Muscle layer of duodenum (tissue), 2 donors: Measurements from ENCODE around the gene BCL7A.
A peak's percentile ranks its signal among the peaks of the same experiment; 100 is the strongest.

Experiments
- H3K27ac ChIP-seq: one replicate; pipeline ENCODE4 v1.7.0; 2013; ENCODE audit warnings: mild to moderate bottlenecking, low read length
- H3K27me3 ChIP-seq: one replicate; pipeline ENCODE4 v1.7.0; 2013; ENCODE audit warnings: low read depth, mild to moderate bottlenecking, control low read depth, low read length
- H3K36me3 ChIP-seq, 2 donors: one replicate each; pipeline ENCODE4 v1.7.0; 2013; ENCODE audit warnings: low read length in 2 of 2, control low read depth in 1 of 2, mild to moderate bottlenecking in 1 of 2; ENCODE audit not compliant: insufficient read depth in 2 of 2, control insufficient read depth in 1 of 2
- H3K4me1 ChIP-seq, 2 donors: one replicate each; pipeline ENCODE4 v1.7.0; 2013; ENCODE audit warnings: low read length in 2 of 2, mild to moderate bottlenecking in 2 of 2, control low read depth in 1 of 2, moderate library complexity in 1 of 2; ENCODE audit not compliant: insufficient read depth in 2 of 2, control insufficient read depth in 1 of 2
- H3K4me3 ChIP-seq, 2 donors: one replicate each; pipeline ENCODE4 v1.7.0; 2013; ENCODE audit warnings: low read length in 2 of 2, low read depth in 1 of 2, mild to moderate bottlenecking in 1 of 2
- H3K9me3 ChIP-seq, 2 donors: one replicate each; pipeline ENCODE4 v1.7.0; 2013; ENCODE audit warnings: low read length in 2 of 2, control low read depth in 1 of 2, mild to moderate bottlenecking in 1 of 2; ENCODE audit not compliant: control insufficient read depth in 1 of 2
- donor health status: healthy.

BCL7A gene

DNA sequence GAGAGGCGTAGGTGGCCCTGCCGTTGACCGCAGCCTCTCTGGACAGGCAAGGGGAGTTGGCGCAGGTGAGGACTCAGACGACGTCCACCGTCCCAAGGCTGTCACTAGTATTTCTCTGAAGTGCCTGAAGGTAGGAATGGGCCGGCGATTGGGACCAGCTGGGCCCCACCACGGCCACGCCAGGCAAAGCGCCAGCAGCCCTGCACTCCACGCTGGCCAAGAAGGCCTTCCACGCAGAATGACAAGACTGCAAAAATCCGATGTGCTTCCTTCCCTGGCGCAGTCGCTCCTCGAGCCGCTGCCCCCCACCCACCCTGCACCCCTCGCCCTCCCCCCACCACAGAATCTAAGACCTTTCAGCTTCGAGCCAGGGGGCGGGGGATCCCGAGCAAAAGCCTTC is 39.6 kb downstream of the BCL7A start:
- Histone ChIP-seq H3K27ac (no peak overlapping the region), H3K27me3 (no peaks in the 10 kb centered on the region), H3K4me3 (no peak overlapping the region), H3K4me1 (peaks cover 24 to 59% of the 10 kb centered on the region in 2 donors), H3K9me3 (no peaks in the 10 kb centered on the region), H3K36me3 (no peaks in the 10 kb centered on the region)

DNA sequence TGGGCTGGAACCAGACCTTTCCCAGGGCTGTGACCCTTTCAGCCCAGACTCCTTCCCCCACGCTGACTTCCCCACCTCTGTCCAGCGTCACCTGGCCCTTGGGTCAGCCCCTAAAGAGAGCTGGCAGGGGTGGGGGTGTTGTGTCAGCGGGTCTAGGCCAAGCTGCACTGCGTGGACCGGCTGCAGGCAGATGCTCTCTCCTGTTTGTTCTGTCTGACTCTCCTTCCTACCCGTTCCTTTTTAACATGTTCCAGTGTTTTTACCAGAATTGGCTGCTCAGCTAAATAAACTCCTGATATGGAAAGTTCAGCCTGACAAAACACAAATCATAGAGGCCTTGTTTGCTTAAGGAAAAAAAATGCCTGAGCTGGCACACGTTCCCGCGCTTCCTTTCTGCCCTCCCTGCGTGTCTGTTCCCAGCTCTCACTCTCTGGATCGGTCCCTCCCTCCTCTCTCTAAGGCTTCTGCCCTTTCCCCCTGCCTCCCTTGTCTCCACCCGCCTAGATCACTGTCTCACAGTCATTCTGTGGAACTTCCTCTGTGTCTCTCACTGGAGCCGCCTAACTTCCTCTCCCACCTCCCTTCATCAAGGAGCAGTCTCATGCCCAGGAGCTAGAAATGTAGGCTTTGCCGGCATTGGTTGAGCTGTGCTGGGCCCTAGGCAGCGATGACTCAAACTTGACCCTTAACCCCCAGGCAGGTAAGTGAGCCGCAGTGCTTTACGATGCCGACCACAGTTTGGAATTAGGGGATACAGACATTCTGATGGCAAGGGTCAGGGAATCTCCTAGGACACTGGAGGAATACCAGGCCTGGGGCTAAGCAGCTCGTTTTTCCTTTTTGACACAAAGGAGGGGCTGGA is 41.4 kb downstream of the BCL7A start:
- H3K4me1 ChIP-seq, result peaks cover 24 to 56% of the 10 kb centered on the region in 2 donors
- no peaks in the 10 kb centered on the region for H3K36me3 ChIP-seq
- H3K4me3 ChIP-seq, result peak overlapping the region; percentile 27 to 48
- H3K27ac ChIP-seq, result peak overlapping the region; percentile 97
- H3K9me3 ChIP-seq, result no peaks in the 10 kb centered on the region
- H3K27me3 ChIP-seq, result no peaks in the 10 kb centered on the region

DNA sequence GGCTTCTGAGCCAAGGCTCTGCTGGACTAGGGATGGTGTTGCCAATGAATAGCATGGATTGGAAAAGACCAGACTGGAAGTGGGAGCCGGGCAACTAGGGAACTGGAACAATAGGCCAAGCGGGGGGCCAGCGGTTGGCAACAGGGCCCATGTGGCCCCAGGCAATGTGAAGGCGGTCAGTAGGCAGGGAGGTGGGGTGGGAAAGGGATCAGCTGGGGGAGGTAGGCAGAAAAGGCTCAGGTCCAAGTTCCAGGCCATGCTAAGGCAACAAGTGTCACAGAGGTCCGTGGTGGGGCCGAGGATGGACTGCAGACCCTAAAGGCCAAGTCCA is 42.0 kb downstream of the BCL7A start:
- H3K27me3 ChIP-seq, result no peaks in the 10 kb centered on the region
- no peaks in the 10 kb centered on the region for H3K9me3 ChIP-seq
- peaks cover 24 to 60% of the 10 kb centered on the region in 2 donors for H3K4me1 ChIP-seq
- H3K4me3 ChIP-seq, result peak overlapping the region; percentile 27 to 48
- no peaks in the 10 kb centered on the region for H3K36me3 ChIP-seq
- peak overlapping the region; percentile 97 for H3K27ac ChIP-seq

DNA sequence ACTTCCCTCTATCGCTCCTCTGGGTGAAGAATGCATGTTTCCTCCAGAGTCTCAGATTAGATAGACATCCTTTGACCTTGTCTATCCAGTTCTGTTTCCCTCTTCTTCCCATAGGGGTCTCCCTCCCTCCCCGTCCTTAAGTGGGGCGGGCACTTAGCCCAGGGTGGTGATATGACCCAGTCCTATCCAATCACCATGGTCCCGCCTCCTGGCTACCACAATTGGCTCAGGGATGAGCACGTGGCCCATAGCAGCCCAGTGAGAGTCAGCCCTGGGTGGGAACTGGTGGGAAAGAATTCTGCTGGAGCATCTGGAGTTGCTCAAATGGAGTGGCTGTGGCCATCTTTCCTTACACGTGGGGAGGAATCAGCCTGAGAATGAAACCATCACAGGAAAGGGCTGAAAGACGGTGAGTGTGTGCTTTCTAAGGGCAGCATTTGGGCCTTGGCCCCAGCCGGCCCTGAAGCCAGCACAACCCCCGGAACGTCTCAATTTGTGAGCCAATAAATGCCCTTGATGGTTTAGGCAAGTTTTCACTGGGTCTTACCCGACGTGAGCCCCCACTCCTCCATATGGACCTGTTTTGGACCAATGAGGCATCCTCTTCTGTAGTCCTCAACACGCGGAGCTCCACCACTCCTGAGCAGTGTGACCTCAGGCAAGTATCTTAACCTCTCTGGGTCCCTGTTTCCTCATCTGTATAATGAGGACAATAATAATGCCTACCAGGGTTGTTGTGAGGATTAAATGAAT is 42.5 kb downstream of the BCL7A start:
- Histone ChIP-seq H3K9me3 (no peaks in the 10 kb centered on the region), H3K27me3 (no peaks in the 10 kb centered on the region), H3K27ac (peak overlapping the region; percentile 97), H3K4me1 (peaks cover 24 to 56% of the 10 kb centered on the region in 2 donors), H3K4me3 (peak overlapping the region; percentile 48 to 61), H3K36me3 (no peaks in the 10 kb centered on the region)

DNA sequence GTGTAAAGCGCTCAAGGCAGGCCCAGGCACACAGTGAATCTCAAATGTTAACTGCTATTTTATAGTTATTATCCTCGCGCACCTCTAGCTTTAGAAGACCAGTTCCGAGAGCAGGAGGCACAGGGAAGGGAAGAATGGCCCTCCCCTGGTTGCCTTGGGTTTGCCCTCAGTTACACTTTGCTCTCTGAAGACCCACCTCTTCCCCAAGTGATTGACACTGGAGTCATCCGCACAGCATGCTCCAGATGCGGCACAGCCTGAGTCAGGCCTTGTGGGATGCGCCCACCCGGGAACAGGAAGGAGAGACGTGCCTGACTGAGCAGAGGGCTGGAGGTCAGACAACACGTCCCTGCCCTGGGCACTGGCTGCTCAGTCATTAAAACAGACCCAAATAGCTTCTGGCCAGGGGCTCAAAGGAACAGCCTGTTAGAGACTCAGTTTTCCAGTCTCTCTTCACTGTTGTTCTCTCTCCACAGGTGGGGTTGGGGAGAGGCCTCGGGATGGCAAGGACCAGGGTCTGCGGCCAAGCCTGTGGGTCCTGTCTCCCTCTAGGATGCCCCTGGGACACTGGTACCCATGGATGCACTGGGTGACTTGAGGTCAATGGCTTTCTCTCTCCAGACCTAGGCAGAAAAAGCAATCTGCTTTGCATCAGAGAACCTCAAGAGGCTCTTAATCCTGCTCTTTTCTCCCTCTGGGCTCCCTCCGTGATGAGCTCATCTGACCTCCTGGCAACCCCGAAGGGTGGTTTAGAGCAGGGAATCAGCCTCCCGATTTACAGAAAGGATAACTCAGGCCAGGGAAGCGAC is 43.3 kb downstream of the BCL7A start:
- H3K4me3 ChIP-seq, result peak overlapping the region; percentile 48 to 61
- no peaks in the 10 kb centered on the region for H3K36me3 ChIP-seq
- no peaks in the 10 kb centered on the region for H3K27me3 ChIP-seq
- no peaks in the 10 kb centered on the region for H3K9me3 ChIP-seq
- peaks cover 24 to 49% of the 10 kb centered on the region in 2 donors for H3K4me1 ChIP-seq
- peak overlapping the region; percentile 97 for H3K27ac ChIP-seq

DNA sequence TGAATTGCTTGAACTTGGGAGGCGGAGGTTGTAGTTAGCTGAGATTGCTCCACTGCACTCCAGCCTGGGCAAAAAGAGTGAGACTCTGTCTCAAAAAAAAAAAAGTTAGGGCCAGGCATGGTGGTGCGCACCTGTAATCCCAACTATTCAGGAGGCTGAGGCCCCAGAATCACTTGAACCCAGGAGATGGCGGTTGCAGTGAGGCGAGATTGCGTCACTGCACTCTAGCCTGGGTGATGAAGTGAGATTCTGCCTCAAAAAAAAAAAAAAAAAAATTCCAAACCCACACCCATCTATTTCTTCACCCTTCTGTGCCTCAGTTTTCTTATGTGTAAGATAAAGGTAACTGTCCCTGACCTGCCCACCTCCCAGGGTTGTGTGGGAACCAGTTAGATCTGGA is 45.9 kb downstream of the BCL7A start:
- Histone ChIP-seq H3K27ac (peak overlapping the region; percentile 1), H3K4me1 (peaks cover 23 to 49% of the 10 kb centered on the region in 2 donors), H3K9me3 (no peaks in the 10 kb centered on the region)

DNA sequence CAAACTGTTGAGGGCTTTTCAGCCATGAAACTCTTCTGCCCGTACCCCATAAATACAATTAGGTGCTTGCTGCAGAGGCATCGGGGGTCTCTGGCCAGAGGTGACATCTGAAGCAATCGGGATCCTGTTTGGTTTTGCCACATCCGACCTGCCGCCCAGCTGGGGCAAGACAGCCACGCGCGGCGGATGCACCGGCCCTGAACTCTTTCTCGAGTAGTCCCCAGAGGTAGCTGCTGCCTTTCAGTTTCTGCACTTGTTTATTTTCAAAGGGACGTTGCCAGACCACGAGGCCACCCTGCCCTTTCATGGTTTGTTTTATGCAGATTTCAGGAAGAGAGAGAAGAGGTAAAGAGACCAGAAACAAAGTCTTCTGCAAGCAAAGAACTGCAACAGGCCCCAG is 46.3 kb downstream of the BCL7A start:
- peak overlapping the region; percentile 1 for H3K27ac ChIP-seq
- H3K4me1 ChIP-seq, result peaks cover 19 to 50% of the 10 kb centered on the region in 2 donors
- H3K4me3 ChIP-seq, result no peak overlapping the region
- H3K36me3 ChIP-seq, result no peaks in the 10 kb centered on the region
- no peaks in the 10 kb centered on the region for H3K9me3 ChIP-seq
- no peaks in the 10 kb centered on the region for H3K27me3 ChIP-seq

More for the DNA sequence above, 45.9 kb downstream of the BCL7A start:
- Histone ChIP-seq H3K4me3 (no peak overlapping the region), H3K36me3 (no peaks in the 10 kb centered on the region), H3K27me3 (no peaks in the 10 kb centered on the region)

DNA sequence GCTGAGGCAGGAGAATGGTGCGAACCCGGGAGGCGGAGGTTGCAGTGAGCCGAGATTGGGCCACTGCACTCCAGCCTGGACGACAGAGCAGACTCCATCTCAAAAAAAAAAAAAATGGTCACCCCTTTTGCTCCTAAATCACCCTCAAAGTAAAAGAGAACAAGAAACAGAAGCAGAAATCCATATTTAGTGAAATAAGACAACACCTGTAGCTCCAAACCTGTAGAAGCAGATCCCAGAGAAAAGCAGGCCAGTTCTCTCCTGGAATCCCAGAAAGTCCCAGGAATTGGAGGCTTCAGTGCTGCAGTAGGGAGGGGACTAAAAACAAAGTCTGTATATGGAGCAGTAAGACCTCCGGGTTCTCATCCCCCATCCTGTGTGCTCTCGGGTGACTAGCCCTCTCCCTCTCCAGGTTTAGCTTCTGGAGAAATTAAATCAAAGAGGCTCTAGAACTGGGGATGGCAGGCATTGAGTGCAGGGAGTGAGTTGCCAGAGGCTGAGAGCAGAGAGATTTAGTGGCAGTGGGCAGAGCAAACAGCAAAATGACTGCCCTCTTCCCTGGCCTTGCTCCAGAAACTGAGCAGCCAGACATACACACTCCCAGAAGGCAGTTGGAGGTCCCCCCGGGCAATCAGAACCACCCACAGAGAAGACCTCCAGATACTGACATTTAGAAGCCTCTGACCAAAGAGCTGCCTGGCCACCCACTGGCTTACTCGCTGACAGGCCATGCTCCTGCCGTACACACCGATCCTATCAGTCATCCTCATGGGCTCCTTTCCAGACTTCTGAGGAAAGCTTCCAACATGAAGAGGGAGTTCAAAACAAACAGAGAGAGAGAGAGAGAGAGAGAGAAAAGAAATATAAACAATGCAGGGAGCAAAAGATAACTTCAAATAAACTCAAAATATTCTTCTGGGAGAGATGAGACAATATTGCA is 50.6 kb downstream of the BCL7A start:
- H3K27ac ChIP-seq, result peak overlapping the region; percentile 22
- H3K4me1 ChIP-seq, result peaks cover 0 to 34% of the 10 kb centered on the region in 2 donors
- no peaks in the 10 kb centered on the region for H3K36me3 ChIP-seq
- no peak overlapping the region for H3K4me3 ChIP-seq
- H3K9me3 ChIP-seq, result no peaks in the 10 kb centered on the region
- no peaks in the 10 kb centered on the region for H3K27me3 ChIP-seq

DNA sequence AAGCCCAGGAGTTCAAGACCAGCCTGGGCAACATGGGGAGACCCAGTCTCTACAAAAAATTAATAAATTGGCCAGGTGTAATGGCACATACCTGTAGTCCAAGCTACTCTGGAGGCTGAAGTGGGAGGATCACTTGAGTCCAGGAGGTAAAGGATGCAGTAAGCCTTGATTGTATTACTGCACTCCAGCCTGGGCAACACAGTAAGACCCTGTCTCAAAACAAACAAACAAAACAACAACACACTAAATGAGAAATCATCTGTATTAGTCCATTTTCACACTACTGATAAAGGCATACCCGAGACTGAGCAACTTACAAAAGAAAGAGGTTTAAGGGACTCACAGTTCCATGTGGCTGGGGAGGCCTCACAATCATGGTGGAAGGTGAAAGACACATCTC is 52.1 kb downstream of the BCL7A start:
- Histone ChIP-seq H3K27me3 (no peaks in the 10 kb centered on the region), H3K9me3 (no peaks in the 10 kb centered on the region), H3K36me3 (no peaks in the 10 kb centered on the region), H3K4me3 (no peak overlapping the region), H3K4me1 (peaks cover 0 to 26% of the 10 kb centered on the region in 2 donors), H3K27ac (no peak overlapping the region)

DNA sequence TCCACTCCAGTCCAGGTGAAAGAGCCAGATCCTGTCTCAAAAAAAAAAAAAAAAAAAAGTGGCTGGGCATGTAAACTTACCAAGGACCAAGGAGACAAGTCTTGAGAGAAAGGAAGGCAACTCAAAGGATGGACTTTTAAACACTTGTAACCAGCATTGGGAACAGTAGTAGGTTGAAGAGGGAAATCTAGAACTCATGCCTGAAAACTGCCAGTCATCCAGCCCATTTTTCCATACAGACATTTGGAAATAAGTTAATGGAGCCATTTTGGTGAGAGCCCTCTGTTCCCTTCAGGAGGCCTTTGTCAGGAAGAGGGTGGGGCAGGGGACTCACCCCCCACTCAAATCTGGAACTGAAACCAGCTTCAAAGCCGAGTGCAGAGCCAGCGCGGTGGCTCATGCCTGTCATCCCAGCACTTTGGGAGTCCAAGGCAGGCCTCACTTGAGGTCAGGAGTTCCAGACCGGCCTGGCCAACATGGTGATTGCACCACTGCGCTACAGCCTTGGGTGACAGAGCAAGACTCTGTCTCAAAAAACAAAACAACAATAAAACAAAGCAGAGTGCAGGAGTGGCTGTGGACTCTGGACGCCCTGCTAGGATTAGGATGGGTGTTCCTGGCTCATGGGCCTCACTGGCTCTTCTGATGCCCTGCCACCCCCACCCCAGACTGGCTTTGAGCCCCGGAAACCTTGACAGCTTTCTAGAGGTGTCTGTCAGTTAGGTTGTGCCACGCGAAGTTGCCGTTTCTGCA is 55.2 kb downstream of the BCL7A start:
- H3K4me1 ChIP-seq, result peaks cover 8 to 30% of the 10 kb centered on the region in 2 donors
- H3K4me3 ChIP-seq, result no peak overlapping the region
- H3K9me3 ChIP-seq, result no peaks in the 10 kb centered on the region
- no peaks in the 10 kb centered on the region for H3K27me3 ChIP-seq
- peaks cover 0 to 8% of the 10 kb centered on the region in 2 donors for H3K36me3 ChIP-seq
- no peak overlapping the region for H3K27ac ChIP-seq
